Osteoblast (primary cell): ENCODE measurements around the gene MTMR6. TPM values are rescaled to one million over a fixed set of nuclear protein-coding genes. Genes with fewer than 3 reads are reported as not detected.

Experiments
- DNase-seq: peaks from one replicate; pipeline ENCODE4 v3.0.0; 2011; ENCODE audit warnings: low spot score, mixed read lengths; ENCODE audit not compliant: insufficient read length; ENCODE audit errors: missing footprints
- H2AFZ ChIP-seq: 2 replicates; pipeline ENCODE4 v1.6.0; 2011; ENCODE audit warnings: mild to moderate bottlenecking, low read length
- H3K27ac ChIP-seq: 2 replicates; pipeline ENCODE4 v1.5.1; 2011; ENCODE audit warnings: mild to moderate bottlenecking, low read depth, low read length, moderate library complexity
- H3K27me3 ChIP-seq: 2 replicates; pipeline ENCODE4 v1.6.0; 2012; ENCODE audit warnings: mild to moderate bottlenecking, control low read depth, inconsistent platforms, low read length, moderate library complexity; ENCODE audit not compliant: insufficient read depth
- H3K36me3 ChIP-seq: 2 replicates; pipeline ENCODE4 v1.5.1; 2011; ENCODE audit warnings: mild to moderate bottlenecking, low read length, control low read depth, moderate library complexity; ENCODE audit not compliant: insufficient read depth
- H3K4me1 ChIP-seq: 2 replicates; pipeline ENCODE4 v1.5.1; 2011; ENCODE audit warnings: mild to moderate bottlenecking, low read length, control low read depth, moderate library complexity; ENCODE audit not compliant: insufficient read depth
- H3K4me2 ChIP-seq: 2 replicates; pipeline ENCODE4 v1.6.0; 2011; ENCODE audit warnings: mild to moderate bottlenecking, low read length; ENCODE audit not compliant: insufficient read depth
- H3K4me3 ChIP-seq: fragments of 200-600 bp; sonication (generic); 3 replicates; pipeline ENCODE4 v1.5.1; 2012; ENCODE audit warnings: mild to moderate bottlenecking, low read length, inconsistent platforms; ENCODE audit not compliant: insufficient read depth
- H3K79me2 ChIP-seq: 2 replicates; pipeline ENCODE4 v1.6.0; 2012; ENCODE audit warnings: mild to moderate bottlenecking, low read length, control low read depth, inconsistent platforms; ENCODE audit not compliant: insufficient read depth
- H3K9me3 ChIP-seq: 2 replicates; pipeline ENCODE4 v1.5.1; 2011; ENCODE audit warnings: low read depth, low read length, control low read depth
- H4K20me1 ChIP-seq: 2 replicates; pipeline ENCODE4 v1.6.0; 2012; ENCODE audit warnings: mild to moderate bottlenecking, low read length, control low read depth; ENCODE audit not compliant: insufficient read depth
- total RNA-seq: library from RNA; depleted of rRNA; stranded (reverse); fragments of >200 nt; gene quantifications from 2 replicates; pipeline ENCODE4 v1.2.3, GENCODE V29; 2012
- TF ChIP-seq, protein P1 (sequence below): IDR thresholded peaks from 2 replicates; pipeline ENCODE4 v1.5.1; 2011; ENCODE audit warnings: mild to moderate bottlenecking, low read depth, low read length, moderate library complexity; ENCODE audit errors: extremely low read depth

MTMR6 gene
- total RNA-seq, 1 donor, result 25.3 TPM

DNA sequence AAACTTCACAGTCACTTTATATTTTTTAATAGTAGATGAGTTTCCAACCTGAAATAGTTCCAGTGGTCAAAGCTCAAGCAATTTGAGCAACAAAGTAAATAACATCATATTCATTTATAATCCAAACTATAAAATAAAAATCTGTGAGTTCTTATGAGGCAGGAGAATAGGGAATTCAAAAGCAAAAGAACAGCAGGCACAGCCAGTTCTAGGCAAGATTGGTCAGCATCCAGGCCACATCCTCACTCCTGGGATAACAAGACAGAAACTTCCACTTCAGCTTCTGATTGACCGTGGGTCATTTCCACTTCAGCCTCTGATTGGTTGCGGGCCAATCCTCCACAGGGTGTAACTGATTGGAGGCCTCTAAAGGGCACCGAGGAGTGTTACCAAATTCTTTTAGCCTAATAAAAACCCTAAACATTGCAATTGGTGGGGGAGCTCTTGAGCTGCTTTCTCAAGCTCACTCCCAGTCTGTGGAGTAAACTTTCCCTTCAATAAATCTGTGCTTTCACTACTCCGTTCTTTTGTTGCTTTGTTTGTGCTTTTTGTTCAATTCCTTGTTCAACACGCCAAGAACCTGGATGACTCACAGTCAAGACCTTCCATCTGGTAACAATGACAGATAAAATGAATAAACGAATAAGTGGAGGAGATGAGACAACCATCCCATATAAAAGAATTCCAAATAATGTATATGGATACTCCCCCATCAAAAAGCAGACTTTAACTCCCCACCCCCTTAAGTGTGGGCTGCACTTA lies 72.6 kb downstream of the MTMR6 start:
- DNase-seq, result no peak
- Histone ChIP-seq H4K20me1 (no peaks in the 10 kb centered on the region), H3K4me2 (no peak overlapping the region), H3K27ac (no peak overlapping the region), H3K27me3 (no peaks in the 10 kb centered on the region), H3K4me1 (no peaks in the 10 kb centered on the region), H3K79me2 (no peaks in the 10 kb centered on the region), H2AFZ (no peak overlapping the region), H3K9me3 (no peaks in the 10 kb centered on the region), H3K4me3 (no peak overlapping the region), H3K36me3 (no peaks in the 10 kb centered on the region)
- TF ChIP-seq, protein P1, sequence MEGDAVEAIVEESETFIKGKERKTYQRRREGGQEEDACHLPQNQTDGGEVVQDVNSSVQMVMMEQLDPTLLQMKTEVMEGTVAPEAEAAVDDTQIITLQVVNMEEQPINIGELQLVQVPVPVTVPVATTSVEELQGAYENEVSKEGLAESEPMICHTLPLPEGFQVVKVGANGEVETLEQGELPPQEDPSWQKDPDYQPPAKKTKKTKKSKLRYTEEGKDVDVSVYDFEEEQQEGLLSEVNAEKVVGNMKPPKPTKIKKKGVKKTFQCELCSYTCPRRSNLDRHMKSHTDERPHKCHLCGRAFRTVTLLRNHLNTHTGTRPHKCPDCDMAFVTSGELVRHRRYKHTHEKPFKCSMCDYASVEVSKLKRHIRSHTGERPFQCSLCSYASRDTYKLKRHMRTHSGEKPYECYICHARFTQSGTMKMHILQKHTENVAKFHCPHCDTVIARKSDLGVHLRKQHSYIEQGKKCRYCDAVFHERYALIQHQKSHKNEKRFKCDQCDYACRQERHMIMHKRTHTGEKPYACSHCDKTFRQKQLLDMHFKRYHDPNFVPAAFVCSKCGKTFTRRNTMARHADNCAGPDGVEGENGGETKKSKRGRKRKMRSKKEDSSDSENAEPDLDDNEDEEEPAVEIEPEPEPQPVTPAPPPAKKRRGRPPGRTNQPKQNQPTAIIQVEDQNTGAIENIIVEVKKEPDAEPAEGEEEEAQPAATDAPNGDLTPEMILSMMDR, result no peak

GRCh38 chr13:25213715-25214114 lies 73.6 kb downstream of the MTMR6 start:
- Histone ChIP-seq H3K27me3 (no peaks in the 10 kb centered on the region), H3K79me2 (no peaks in the 10 kb centered on the region), H2AFZ (no peak overlapping the region), H3K4me3 (no peak overlapping the region), H3K9me3 (no peaks in the 10 kb centered on the region), H3K36me3 (no peaks in the 10 kb centered on the region), H4K20me1 (no peaks in the 10 kb centered on the region), H3K27ac (no peak overlapping the region), H3K4me2 (no peak overlapping the region), H3K4me1 (no peaks in the 10 kb centered on the region)
- TF ChIP-seq, protein P1, result no peak
- no peak for DNase-seq

GRCh38 chr13:25210842-25211569 lies 76.3 kb downstream of the MTMR6 start:
- TF ChIP-seq, protein P1, result no peak
- Histone ChIP-seq H3K9me3 (no peaks in the 10 kb centered on the region), H3K4me2 (no peak overlapping the region), H4K20me1 (no peaks in the 10 kb centered on the region), H3K27me3 (no peaks in the 10 kb centered on the region), H3K36me3 (no peaks in the 10 kb centered on the region), H3K4me1 (no peaks in the 10 kb centered on the region), H2AFZ (no peak overlapping the region), H3K79me2 (no peaks in the 10 kb centered on the region), H3K4me3 (no peak overlapping the region), H3K27ac (no peak overlapping the region)
- no peak for DNase-seq

GRCh38 chr13:25207291-25207810 lies 79.9 kb downstream of the MTMR6 start:
- Histone ChIP-seq H3K4me2 (no peak overlapping the region), H3K79me2 (no peaks in the 10 kb centered on the region), H3K9me3 (no peaks in the 10 kb centered on the region), H3K36me3 (no peaks in the 10 kb centered on the region), H4K20me1 (no peaks in the 10 kb centered on the region), H3K27ac (no peak overlapping the region), H3K4me1 (no peaks in the 10 kb centered on the region), H3K4me3 (no peak overlapping the region), H2AFZ (no peak overlapping the region), H3K27me3 (peaks cover 2% of the 10 kb centered on the region)
- TF ChIP-seq, protein P1, result no peak
- DNase-seq, result no peak
